Stimulated activated naive CD4-positive, alpha-beta T cell (primary cell): ENCODE measurements around the gene TRDMT1.

Source experiments
- DNase-seq, 6 experiments: peaks; one replicate each; lab custom pipeline; 2025; lab: John Stamatoyannopoulos, UW

Gene TRDMT1

DNA sequence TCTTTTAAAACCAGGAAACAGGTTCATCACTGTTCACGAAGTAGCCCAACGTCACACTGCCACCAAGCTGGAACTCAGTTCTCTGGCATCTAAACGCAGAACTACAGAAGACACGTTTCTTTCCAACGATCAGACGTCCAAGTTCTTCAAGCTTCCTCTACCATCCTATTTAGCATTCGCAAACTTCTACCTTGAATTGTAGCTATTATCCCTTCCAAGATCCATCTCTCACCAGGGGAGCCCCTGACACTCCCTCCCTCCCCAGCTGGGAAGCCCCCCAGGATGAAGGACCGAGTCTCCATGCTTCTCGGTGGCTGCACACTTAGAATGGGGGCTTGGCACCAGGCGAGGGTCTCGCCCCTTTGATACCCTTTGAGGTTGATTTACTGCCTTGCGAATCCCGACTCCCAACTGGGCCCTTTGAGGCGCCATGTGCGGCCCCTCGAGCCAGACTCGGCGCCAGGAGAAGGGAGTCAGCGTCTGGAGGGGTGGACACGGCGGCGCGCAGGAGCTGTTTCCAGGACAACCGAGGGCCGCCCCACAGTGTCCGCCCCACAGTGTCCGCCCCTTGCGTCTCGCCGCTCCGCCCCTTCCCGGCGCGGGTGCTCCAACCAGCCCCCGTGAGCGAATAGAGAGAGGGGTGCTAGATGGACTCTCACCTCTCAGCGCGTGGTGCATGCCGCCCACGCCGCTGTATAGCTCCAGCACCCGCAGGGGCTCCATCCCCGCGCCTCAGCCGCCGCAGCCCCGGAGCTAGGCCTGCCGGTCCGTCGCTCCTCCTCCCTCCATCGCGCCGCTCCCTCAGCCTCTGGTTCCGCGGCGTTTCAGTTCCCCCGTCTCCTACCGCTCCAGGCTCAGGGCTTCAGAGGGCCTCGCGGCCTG is at the start of gene TRDMT1:
Gene TRDMT1 (minus strand): TSS at position 761 of the 882 bp plus-strand sequence. CDS start 38 bp downstream, at position 723.
- peak; percentile 51 to 82 (median 73) for DNase-seq

- DNase-seq = no peak
These were observed 49.3 kb upstream of the TRDMT1 start for GRCh38 chr10:17250736-17251135.

DNA sequence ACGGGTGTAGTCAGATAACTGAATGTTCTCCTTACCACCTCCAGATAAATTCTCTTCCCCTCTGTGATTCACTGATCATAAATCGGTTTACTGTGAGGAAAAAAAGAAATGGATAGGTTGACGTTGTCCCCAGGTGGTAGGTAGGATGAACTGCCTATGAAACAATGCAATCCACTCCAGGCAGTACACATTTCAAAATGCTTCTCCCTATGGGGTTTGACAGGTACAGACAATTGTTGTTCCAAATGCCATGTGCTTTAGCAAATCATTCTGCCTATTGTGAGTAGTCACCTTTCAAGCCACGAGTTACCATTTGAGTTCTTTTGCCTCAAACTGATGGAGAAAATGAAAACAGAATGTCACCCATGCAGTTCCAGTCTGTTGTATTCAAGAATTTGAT is 48.3 kb upstream of the TRDMT1 start:
- peak in 3 of 6 experiments; percentile 4 to 31 (median 18) for DNase-seq

GRCh38 chr10:17248964-17249363 is 47.5 kb upstream of the TRDMT1 start:
- DNase-seq = no peak

- no peak for DNase-seq
These were observed 45.7 kb upstream of the TRDMT1 start for GRCh38 chr10:17247210-17247609.

DNA sequence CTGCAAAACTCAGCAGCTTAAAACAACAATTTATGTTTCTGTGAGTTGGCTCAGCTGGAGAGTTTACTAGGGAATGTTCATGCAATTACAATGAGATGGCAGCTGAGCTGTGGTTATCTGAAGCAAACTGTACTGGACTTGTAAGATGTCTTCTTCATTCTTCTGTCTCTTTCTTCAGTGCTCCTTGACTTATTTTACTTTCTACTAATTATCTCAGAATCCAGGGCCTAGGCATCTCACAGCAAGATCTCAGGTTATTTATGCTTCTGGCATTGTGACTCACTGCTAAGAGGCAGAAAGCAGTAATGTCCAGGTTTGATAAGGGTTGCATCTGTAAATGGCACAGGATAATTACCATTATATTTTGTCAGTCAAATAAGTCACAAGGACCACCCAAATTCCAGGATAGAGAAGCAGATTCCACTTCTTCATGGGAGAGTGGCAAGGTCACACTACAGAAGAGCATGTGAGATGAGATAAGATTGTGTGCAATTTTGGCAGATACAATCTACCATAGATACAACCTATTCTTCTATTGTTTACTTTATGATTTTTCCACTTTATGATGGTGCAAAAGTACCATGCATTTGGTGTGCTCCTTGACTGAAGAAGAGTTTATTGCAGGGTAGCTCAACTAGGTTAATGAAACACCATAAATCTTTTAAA is 43.4 kb upstream of the TRDMT1 start:
- DNase-seq = no peak

DNA sequence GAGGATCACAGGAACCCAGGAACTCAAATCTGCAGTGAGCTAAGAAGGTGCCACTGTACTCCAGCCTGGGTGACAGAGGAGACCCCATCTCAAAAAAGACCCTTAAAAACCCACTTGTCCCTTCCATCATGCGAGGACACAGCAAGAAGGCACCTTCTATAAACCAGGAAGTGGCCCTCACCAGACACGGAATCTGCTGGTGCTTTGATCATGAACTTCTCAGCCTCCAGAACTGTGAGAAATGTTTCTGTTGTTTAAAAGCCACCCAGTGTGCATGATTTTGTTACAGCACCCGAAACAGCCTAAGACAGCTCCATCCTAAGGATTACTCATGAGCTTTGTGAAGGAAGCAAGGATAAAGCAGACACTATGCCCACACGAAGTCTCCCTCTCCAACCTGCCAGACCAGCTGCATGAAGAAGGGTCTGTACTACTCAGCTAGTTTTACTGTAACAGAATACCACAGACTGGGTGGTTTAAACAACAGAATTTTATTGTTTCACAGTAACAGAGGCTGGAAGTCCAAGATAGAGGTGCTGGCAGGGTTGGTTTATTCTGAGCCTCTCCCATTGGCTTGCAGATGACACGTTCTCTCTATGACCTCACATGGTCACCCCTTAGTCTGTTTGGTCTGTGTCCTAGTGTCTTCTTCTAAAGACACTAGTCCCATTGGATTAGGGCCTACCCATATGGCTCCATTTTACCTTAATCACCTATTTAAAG is 40.3 kb upstream of the TRDMT1 start:
- peak in 2 of 6 experiments; percentile 18 to 32 for DNase-seq

DNA sequence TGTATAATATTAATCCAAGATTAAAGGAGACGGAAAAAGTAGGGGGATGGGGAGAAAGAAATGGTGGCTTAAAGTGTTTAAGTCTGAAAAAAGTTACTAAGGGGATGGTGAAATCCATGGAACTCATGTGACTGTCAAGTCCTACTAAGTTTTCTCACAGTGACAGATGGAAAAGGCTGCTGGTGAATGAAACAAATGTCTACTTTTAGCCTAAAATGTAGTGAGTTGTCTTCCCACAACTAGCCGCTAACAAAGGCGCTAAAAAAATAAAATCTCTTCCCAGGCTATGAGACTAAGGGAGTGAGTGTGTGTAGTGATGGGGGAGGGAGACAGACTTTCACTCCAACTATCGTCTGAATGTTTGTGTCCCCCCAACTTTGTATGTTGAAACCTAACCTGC is 39.1 kb upstream of the TRDMT1 start:
- DNase-seq = no peak

DNA sequence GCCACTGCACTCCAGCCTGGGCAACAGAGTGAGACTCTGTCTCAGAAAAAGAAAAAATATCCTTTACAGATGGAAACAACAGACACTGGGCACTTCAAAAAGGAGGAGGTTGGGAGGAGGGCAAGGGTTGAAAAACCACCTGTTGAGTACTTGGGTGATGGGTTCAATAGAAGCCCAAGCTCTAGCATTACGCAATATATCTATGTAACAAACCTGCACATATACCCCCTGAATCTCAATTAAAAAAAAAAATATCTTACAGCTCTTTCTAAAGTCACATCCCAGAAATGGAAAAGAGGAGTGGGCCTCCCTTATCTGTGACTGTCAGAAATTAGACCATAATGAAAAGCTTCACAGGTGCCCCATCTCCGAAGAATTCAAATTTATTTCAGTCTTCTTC is 38.6 kb upstream of the TRDMT1 start:
- DNase-seq = no peak

- no peak for DNase-seq
These were observed 38.0 kb upstream of the TRDMT1 start for GRCh38 chr10:17239345-17240085.

DNA sequence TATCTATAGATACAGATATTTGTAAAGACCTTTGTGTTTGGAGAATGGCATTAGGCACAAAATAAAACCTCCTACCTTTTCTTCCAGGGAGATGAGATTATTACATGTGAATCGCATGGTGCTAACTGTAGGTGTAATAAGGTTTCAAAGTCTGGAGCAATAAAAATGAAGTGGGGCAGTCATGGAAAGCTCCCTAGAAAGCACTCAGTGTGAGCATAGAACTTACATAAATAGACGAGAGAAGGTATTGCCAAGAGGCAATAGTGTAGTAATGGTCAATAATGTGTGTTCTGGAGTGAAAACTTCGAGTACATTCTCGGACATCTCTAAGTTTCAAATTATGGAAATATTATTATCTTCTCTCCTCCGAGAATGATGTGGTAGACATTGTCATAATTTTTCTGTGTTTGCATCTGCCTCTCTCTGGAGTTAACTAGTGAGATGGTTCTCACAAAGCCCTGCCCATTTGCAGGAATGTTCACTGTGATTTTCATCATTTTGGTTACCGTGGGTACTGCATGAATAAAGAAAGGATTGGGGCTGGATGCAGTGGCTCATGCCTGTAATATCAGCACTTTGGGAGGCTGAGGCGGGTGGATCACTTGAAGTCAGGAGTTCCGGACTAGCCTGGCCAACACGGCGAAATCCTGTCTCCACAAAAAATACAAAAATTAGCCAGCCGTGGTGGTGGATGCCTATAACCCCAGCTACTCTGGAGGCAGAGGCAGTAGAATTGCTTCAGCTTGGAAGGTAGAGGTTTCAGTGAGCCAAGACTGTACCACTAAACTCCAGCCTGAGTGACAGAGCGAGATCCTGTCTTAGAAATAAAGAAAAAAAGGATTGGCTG is 37.2 kb upstream of the TRDMT1 start:
- DNase-seq = no peak

DNA sequence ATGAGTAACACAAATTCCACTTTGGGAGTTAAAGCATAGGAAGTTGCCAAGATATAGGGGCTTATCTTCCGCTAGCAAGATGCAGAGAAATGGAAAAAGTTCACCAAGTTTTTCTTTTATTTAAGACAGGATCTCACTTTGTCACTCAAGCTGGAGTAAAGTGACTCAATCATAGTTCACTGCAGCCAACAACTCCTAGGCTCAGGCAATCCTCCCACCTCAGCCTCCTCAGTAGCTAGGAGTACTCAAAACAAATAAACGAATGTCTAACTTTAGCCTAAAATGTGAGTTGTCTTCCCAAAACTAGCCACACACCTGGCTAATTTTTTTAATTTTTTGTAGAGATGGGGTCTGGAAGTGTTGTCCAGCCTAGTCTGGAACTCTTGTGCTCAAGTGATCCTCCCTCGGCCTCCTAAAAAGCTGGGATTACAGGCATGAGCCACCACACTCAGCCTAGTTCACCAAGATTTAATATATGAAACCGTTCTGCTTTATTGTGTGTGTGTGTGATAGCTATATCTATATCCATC is 36.5 kb upstream of the TRDMT1 start:
- no peak for DNase-seq

DNA sequence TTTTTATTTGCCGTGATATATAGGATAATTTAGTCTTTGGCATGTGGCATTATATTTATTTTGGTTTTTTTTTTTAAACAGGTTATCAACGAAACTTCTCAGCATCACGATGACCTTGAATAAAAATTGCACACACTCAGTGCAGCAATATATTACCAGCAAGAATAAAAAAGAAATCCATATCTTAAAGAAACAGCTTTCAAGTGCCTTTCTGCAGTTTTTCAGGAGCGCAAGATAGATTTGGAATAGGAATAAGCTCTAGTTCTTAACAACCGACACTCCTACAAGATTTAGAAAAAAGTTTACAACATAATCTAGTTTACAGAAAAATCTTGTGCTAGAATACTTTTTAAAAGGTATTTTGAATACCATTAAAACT is 35.7 kb upstream of the TRDMT1 start:
- DNase-seq = no peak

- no peak for DNase-seq
These were observed 35.1 kb upstream of the TRDMT1 start for GRCh38 chr10:17236468-17237148.

DNA sequence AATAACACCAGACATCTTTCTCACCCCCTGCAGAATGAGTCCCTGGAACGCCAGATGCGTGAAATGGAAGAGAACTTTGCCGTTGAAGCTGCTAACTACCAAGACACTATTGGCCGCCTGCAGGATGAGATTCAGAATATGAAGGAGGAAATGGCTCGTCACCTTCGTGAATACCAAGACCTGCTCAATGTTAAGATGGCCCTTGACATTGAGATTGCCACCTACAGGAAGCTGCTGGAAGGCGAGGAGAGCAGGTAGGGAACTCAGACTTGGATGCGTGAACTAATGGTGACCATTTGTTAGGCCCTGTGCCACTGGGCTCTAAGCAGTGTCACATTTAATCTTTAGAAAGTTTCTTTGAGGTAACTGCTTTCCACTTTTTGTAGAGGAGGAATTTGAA is 33.7 kb upstream of the TRDMT1 start:
- DNase-seq = no peak

DNA sequence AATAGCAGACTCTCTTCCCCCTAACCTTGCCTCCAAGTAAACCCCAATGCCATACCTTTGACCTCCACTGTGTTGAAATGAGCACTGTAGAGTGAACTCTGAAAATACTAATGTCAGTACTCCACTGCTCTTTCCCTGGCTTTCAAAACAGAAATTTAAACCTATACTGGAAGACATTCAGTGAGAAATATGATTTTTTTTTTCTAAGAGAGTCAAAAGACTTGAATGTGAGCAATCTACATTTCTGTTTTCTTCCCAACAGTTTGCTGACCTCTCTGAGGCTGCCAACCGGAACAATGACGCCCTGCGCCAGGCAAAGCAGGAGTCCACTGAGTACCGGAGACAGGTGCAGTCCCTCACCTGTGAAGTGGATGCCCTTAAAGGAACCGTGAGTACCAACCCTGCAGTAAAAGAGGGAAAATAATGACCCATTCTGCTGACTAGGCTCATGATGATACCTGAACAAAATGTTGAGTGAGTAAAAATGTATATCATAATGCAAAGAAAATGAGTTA is 33.0 kb upstream of the TRDMT1 start:
- DNase-seq = no peak

DNA sequence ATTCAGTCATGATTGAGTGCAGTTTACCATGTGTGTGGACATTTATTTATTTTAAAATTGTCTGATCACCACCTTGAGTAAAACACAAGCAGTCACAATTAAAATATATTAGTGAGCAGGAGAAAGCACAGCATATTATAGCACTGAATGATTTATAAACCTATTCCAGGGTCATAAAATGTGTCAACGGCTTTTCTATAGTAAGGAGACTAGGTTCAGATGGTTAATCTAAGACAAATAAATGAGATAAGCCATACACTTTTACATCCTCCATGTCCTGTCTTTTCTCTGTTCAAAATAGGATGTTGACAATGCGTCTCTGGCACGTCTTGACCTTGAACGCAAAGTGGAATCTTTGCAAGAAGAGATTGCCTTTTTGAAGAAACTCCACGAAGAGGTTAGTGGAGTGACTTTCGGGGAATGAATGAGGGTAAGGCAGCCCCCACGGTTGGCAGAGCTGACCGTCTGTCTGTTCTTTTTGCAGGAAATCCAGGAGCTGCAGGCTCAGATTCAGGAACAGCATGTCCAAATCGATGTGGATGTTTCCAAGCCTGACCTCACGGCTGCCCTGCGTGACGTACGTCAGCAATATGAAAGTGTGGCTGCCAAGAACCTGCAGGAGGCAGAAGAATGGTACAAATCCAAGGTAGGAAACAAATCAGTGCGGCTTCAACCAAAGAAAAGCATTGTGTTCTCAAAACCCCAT is 32.0 kb upstream of the TRDMT1 start:
- DNase-seq = no peak

GRCh38 chr10:17232276-17232960 is 30.9 kb upstream of the TRDMT1 start:
- no peak for DNase-seq

GRCh38 chr10:17231788-17232187 is 30.3 kb upstream of the TRDMT1 start:
- no peak for DNase-seq
